Right ventricle myocardium superior (tissue), 1 donor: ENCODE measurements around the gene TDRD7. TPM values are rescaled to one million over a fixed set of nuclear protein-coding genes. Genes with fewer than 3 reads are reported as not detected.

Source experiments
- ATAC-seq: fragments of 200-7000 bp; cut with Tn5 transposase; one replicate; pipeline ENCODE4 v1.9.1; 2020; ENCODE audit warnings: mild to moderate bottlenecking; ENCODE audit not compliant: poor library complexity
- DNase-seq: peaks from one replicate; pipeline ENCODE4 v3.0.0-alpha.2; 2020
- intact Hi-C: fragments of 100-400 bp; cut with DNase I; formaldehyde crosslinking; loops from one replicate; pipeline ENCODE4 v1.11.2; 2022
- microRNA-seq: library from miRNA; unstranded; fragments of <30 nt; microRNA quantifications from one replicate; pipeline ENCODE4 v1.2.0, GENCODE V29; 2020
- total RNA-seq: library from RNA; stranded (reverse); fragmentation: NEBNext Ultra II Directional; extraction: Animal tissue kit (Norgen Biotek cat#: 25700); gene quantifications from one replicate; pipeline ENCODE4 v1.2.1, GENCODE V29; 2021
- donor health status: DM: no; HTN: yes; CAD: no; lungs with severe emphysema.

Gene TDRD7
- total RNA-seq, 1 donor from 2014 or later, result 7.9 TPM

- ATAC-seq (no peak), DNase-seq (no peak)
- intact Hi-C loops, result no loop called here
These were observed 122.3 kb downstream of the TDRD7 start for GRCh38 chr9:97534185-97534584.

- ATAC-seq (no peak), DNase-seq (no peak)
- intact Hi-C loops, result no loop called here
These were observed 123.2 kb downstream of the TDRD7 start for GRCh38 chr9:97534961-97535594.

DNA sequence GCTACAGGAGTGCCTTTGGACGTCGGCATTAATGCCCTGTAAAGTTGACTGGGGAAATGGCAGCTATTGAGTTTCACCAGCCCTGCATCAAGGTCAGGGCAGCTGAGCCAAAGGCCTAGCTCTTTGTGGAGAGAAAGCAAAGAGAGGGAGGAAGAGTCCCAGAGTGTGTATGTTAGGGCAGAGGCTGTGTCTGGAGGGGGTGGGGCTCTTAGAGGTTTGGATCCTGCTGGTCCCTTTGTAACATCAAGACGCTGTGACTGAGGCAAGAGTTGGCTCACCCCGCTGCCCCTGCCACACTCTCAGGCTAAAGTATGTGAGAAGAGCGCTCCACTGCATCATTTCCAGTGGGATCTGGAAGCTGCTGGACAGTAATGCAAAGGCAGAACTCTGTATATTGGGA, 123.9 kb downstream of the TDRD7 start:
- ATAC-seq, result peak; percentile 16
- intact Hi-C loops, result no loop called here
- DNase-seq, result no peak

- ATAC-seq (peak; percentile 28), DNase-seq (no peak)
- intact Hi-C loops, result no loop called here
These were observed 124.6 kb downstream of the TDRD7 start for GRCh38 chr9:97536480-97536879.

GRCh38 chr9:97543561-97543960, 131.7 kb downstream of the TDRD7 start:
- intact Hi-C loops, result no loop called here
- ATAC-seq (no peak), DNase-seq (no peak)

- intact Hi-C loops, result no loop called here
- ATAC-seq (peak; percentile 80), DNase-seq (no peak)
These were observed 133.6 kb downstream of the TDRD7 start for GRCh38 chr9:97545486-97545885.

Small RNA genes within 50 kb of the gene (microRNA-seq; reads per million reads assigned to microRNA genes)
- gene MIR1302-8, result not detected

Other genes with a start within 250 kb of the TDRD7 start
- gene CCDC180, start 104.4 kb upstream of the TDRD7 start, total RNA-seq, result 3.1 TPM
- 192 TPM for gene TMOD1, start 89.6 kb downstream of the TDRD7 start, total RNA-seq
- gene TSTD2, start 221.3 kb downstream of the TDRD7 start, total RNA-seq, result 26.1 TPM
- gene NCBP1, start 221.7 kb downstream of the TDRD7 start, total RNA-seq, result 20.0 TPM